K562 (cell line): ENCODE measurements around the gene RNU11.

Experiments
- GATA2 ChIP-seq: sonication (generic); formaldehyde crosslinking; IDR thresholded peaks from 2 replicates; pipeline ENCODE4 v1.4.0; 2020; ENCODE audit warnings: mild to moderate bottlenecking, missing genetic modification reagents
- KLF13 ChIP-seq: fragments of 450-650 bp; IDR thresholded peaks from 2 replicates; pipeline ENCODE4 v1.6.1; 2016; ENCODE audit warnings: missing genetic modification characterization, low read depth, mild to moderate bottlenecking, missing compliant biosample characterization, moderate library complexity, borderline replicate concordance
- NR2C2 ChIP-seq, 2 experiments: fragments of 200-800 bp in 1 of 2; sonication (Bioruptor generic) in 1 of 2; sonication (generic) in 1 of 2; formaldehyde crosslinking in 1 of 2; IDR thresholded peaks; 2 replicates each; pipeline versions ENCODE4 v1.6.1 to v1.8.0; 2016 to 2022; ENCODE audit warnings: mild to moderate bottlenecking in 1 of 2, missing compliant biosample characterization in 1 of 2, missing genetic modification characterization in 1 of 2, missing genetic modification reagents in 1 of 2
- RAD21 ChIP-seq, 2 experiments: fragments of 250-450 bp in 1 of 2; fragments of 450-650 bp in 1 of 2; sonication (Bioruptor Pico) in 1 of 2; formaldehyde crosslinking in 1 of 2; IDR thresholded peaks in 1 of 2; conservative IDR thresholded peaks in 1 of 2; 2 replicates each; pipeline versions ENCODE4 v1.4.0 to v1.8.0; 2020 to 2022; ENCODE audit warnings: mild to moderate bottlenecking in 2 of 2, moderate library complexity in 1 of 2
- SRF ChIP-seq, 2 experiments: fragments of 250-450, 450-650 bp in 1 of 2; sonication (Bioruptor Pico) in 1 of 2; sonication (generic) in 1 of 2; formaldehyde crosslinking; IDR thresholded peaks; 2 replicates each; pipeline versions ENCODE4 v1.5.0 to v1.5.1; 2020 to 2022; ENCODE audit warnings: mild to moderate bottlenecking in 1 of 2, missing genetic modification reagents in 1 of 2
- TF ChIP-seq, protein P1 (sequence below): sonication (generic); formaldehyde crosslinking; IDR thresholded peaks from 2 replicates; pipeline ENCODE4 v1.8.0; 2022; ENCODE audit warnings: missing genetic modification reagents, mild to moderate bottlenecking, moderate library complexity, borderline replicate concordance
- TF ChIP-seq, protein P2 (sequence below): sonication (generic); formaldehyde crosslinking; IDR thresholded peaks from 2 replicates; pipeline ENCODE4 v1.8.0; 2022; ENCODE audit warnings: mild to moderate bottlenecking, missing genetic modification reagents

DNA sequence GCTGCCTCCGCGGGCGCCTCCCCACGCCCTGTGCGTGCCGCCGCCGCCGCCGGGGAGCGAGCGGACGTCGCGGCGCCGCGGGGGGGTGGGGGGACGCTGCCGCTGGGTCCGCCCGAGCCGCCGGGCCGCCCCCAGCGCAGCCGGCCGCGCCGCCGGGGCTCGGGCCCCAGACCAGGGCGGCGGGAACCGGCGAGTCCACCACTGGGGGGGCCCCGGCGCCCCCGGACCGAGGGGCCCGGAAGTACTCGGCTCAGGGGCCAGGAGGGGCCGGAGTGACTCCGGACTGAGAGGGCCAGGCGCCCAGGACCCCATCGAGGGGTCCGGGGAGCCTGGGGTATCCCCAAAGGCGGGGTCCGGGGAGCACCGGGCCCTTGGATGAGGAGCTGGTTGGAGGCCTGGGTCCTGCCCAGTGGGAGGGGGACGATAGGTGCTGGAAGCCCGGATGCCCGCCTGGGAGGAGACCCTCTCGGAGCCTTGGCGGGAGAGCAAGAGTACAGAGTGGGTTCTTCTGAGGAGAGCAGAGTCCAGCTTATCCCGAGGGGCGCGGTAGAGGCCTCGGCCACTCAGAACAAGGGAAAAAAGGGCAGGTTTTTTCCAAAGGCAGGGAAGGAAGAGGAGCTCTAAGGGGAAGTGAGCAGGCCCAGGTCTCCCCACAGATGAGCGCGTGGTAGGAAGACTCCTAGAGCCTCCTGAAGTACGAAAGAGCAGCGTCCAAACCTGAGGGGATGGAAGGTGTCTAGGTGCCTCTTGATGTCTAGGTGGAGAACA, 20.7 kb downstream of the RNU11 start:
- TF ChIP-seq, protein P1, sequence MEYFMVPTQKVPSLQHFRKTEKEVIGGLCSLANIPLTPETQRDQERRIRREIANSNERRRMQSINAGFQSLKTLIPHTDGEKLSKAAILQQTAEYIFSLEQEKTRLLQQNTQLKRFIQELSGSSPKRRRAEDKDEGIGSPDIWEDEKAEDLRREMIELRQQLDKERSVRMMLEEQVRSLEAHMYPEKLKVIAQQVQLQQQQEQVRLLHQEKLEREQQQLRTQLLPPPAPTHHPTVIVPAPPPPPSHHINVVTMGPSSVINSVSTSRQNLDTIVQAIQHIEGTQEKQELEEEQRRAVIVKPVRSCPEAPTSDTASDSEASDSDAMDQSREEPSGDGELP (CRISPR knock-in tag): peak; percentile 53; the same call in 1 of the 2 replicates
- TF ChIP-seq NR2C2 (CRISPR knock-in tag; IDR thresholded peaks at IDR 0.05) (no peak), NR2C2 (tag; IDR thresholded peaks at IDR 0.05) (no peak; the same call in 1 of the 2 replicates), SRF (CRISPR knock-in tag; IDR thresholded peaks at IDR 0.05) (no peak), GATA2 (CRISPR knock-in tag) (no peak), KLF13 (no peak), RAD21 (CRISPR knock-in tag; conservative IDR thresholded peaks at IDR 0.05 in 1 of 2, IDR thresholded peaks at IDR 0.05 in 1 of 2) (no peak)
- TF ChIP-seq, protein P2, sequence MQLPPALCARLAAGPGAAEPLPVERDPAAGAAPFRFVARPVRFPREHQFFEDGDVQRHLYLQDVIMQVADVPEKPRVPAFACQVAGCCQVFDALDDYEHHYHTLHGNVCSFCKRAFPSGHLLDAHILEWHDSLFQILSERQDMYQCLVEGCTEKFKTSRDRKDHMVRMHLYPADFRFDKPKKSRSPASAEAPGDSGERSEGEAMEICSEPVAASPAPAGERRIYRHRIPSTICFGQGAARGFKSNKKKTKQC (CRISPR knock-in tag): no peak
